Suprapubic skin (tissue), 4 donors: ENCODE results near the gene CFAP77. TPM values are rescaled to one million over a fixed set of nuclear protein-coding genes. Genes with fewer than 3 reads are reported as not detected.
A peak's percentile ranks its signal among the peaks of the same experiment; 100 is the strongest.

Source experiments
- DNase-seq, 2 donors: peaks; one replicate each; pipeline ENCODE4 v3.0.0-alpha.2; 2019; ENCODE audit warnings: low spot score in 2 of 2
- H3K27ac ChIP-seq: fragments of 200-600 bp; sonication (generic); one replicate; pipeline ENCODE4 v1.5.1; 2019
- H3K27me3 ChIP-seq: fragments of 200-600 bp; sonication (generic); one replicate; pipeline ENCODE4 v1.5.1; 2019
- H3K36me3 ChIP-seq: fragments of 200-600 bp; sonication (generic); one replicate; pipeline ENCODE4 v1.5.1; 2019
- H3K4me1 ChIP-seq: fragments of 200-600 bp; sonication (generic); one replicate; pipeline ENCODE4 v1.5.1; 2019
- H3K4me3 ChIP-seq: fragments of 200-600 bp; sonication (generic); one replicate; pipeline ENCODE4 v1.5.1; 2019; ENCODE audit warnings: mild to moderate bottlenecking
- H3K9me3 ChIP-seq: fragments of 200-600 bp; sonication (generic); one replicate; pipeline ENCODE4 v1.5.1; 2019
- EP300 ChIP-seq: sonication (generic); formaldehyde crosslinking; IDR thresholded peaks from one replicate; pipeline ENCODE4 v1.6.1; 2017; ENCODE audit warnings: antibody characterized with exemption
- POLR2A ChIP-seq, 2 donors: fragments of 450-650 bp; IDR thresholded peaks; one replicate each; pipeline ENCODE4 v1.6.1; 2017; ENCODE audit warnings: antibody characterized with exemption in 2 of 2, mild to moderate bottlenecking in 2 of 2, moderate library complexity in 2 of 2
- POLR2AphosphoS5 ChIP-seq, 3 donors: sonication (generic); formaldehyde crosslinking; IDR thresholded peaks; one replicate each; pipeline ENCODE4 v1.6.1; 2017; ENCODE audit warnings: antibody characterized with exemption in 3 of 3
- whole genome bisulfite sequencing: methylation state at CpG from one replicate; pipeline ENCODE4 v1.1.5; 2018; 5-methylcytosine and 5-hydroxymethylcytosine counted together
- total RNA-seq, 4 donors: library from RNA; depleted of rRNA; stranded (reverse); fragments of >200 nt; gene quantifications; one replicate each; pipeline ENCODE4 v1.1.0, GENCODE V29; 2016
- TF ChIP-seq, protein P1 (sequence below), 2 donors: fragments of 200-600 bp in 1 of 2; fragments of 450-650 bp in 1 of 2; sonication (generic) in 1 of 2; IDR thresholded peaks; one replicate each; pipeline ENCODE4 v1.5.1; 2016 to 2019; ENCODE audit warnings: antibody characterized with exemption in 2 of 2, mild to moderate bottlenecking in 1 of 2, moderate library complexity in 1 of 2

CFAP77 gene
- total RNA-seq, 4 donors from 2014 or later: 1.0 TPM; not detected in 3

DNA sequence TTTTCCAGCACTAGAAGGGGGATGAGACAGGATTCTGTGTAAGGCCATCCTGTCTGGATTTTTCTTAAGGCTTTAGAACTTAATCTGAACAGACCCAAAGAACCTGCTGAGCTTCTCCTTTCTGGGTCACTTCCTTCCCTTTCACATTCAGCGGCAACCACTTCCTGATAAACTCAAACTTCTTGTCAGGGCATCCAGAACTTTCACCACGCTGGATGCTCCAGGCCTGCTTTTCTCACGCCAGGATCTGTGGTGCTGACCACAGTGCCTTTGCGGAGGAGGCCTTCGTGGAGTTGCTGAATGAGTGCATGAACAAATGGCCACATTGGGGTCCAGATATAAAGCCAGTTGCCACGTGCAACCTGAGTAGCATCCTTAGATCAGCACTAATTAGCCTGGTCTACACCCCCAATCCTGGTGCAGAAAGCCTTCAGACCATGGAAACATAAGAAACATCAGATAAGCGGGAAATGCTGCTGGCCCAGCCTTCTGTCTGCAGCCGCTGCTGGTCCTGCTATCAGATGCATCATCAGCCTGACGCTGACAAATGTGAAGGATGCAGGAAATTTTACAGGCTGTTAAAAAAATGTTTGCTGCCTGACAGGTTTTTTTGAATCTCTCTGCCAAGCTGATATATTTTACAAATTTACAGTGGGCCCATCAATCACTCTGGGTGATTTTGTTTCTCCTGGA is 97.1 kb downstream of the CFAP77 start:
- 66% methylated on average over 8 of the region's 9 CpGs for WGBS
- no peak for DNase-seq
- Histone ChIP-seq H3K36me3 (no peaks in the 10 kb centered on the region), H3K9me3 (no peaks in the 10 kb centered on the region), H3K27me3 (peaks cover 65% of the 10 kb centered on the region), H3K4me1 (no peaks in the 10 kb centered on the region), H3K27ac (no peak overlapping the region), H3K4me3 (no peak overlapping the region)
- TF ChIP-seq POLR2A (IDR thresholded peaks at IDR 0.05) (no peak), EP300 (no peak), POLR2AphosphoS5 (IDR thresholded peaks at IDR 0.05) (no peak)
- TF ChIP-seq, protein P1, sequence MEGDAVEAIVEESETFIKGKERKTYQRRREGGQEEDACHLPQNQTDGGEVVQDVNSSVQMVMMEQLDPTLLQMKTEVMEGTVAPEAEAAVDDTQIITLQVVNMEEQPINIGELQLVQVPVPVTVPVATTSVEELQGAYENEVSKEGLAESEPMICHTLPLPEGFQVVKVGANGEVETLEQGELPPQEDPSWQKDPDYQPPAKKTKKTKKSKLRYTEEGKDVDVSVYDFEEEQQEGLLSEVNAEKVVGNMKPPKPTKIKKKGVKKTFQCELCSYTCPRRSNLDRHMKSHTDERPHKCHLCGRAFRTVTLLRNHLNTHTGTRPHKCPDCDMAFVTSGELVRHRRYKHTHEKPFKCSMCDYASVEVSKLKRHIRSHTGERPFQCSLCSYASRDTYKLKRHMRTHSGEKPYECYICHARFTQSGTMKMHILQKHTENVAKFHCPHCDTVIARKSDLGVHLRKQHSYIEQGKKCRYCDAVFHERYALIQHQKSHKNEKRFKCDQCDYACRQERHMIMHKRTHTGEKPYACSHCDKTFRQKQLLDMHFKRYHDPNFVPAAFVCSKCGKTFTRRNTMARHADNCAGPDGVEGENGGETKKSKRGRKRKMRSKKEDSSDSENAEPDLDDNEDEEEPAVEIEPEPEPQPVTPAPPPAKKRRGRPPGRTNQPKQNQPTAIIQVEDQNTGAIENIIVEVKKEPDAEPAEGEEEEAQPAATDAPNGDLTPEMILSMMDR (IDR thresholded peaks at IDR 0.05): no peak

GRCh38 chr9:132507670-132508469 is 97.9 kb downstream of the CFAP77 start:
- no peak for TF ChIP-seq POLR2AphosphoS5 (IDR thresholded peaks at IDR 0.05)
- TF ChIP-seq, protein P1 (IDR thresholded peaks at IDR 0.05): peak; percentile 50 to 66
- H3K27me3 ChIP-seq: peaks cover 63% of the 10 kb centered on the region

DNA sequence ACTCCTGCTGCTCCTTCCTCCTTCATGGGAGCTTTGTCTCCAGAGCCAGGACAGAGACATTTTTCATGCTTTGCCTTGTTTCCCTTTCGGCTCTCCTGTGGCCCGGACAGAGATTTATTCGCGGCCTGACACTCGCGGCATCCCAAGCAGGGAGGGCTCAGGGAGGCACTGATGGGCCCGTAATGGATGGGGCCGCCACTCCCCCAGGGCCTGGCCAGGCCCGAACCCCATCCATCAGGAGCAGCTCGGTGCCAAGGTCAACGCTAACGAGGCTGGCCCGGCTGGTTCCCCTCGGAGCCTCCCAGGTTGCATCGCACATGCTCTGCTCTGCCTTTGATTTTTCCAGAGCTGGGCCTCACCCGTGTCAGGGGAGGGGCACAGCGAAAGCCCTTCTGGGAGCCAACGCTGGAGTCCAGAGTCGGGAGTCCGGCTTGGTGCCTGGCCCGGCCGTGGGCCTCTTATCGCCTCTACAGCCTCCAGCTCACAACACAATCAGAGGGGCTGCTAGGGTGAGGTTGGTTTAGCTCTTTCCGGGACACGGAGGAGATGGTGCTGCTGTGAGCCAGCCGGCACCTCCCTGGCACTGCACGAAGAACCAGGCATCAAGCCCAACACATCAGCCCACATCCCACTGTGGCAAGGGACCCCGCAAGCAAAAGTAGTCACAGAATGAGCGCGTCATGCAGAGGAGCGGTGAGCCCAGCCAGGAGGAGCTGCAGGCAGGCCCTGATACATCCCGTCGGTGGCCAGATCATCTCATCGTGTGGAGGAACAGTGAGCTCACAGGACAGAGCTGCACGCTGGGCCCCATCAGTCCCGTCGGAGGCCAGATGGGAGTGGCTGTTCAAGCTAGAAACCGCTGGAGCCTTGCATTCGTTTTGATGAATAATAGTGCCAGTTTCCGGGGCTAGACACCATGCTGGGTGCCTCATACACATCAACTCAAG is 100.2 kb downstream of the CFAP77 start:
- H3K4me3 ChIP-seq: no peak overlapping the region
- H3K36me3 ChIP-seq: no peaks in the 10 kb centered on the region
- H3K27ac ChIP-seq: no peak overlapping the region
- no peak for TF ChIP-seq POLR2A (IDR thresholded peaks at IDR 0.05)
- TF ChIP-seq POLR2AphosphoS5 (IDR thresholded peaks at IDR 0.05): no peak
- TF ChIP-seq EP300: no peak
- TF ChIP-seq, protein P1 (IDR thresholded peaks at IDR 0.05): no peak
- H3K4me1 ChIP-seq: no peaks in the 10 kb centered on the region
- WGBS: 47% methylated on average over 28 of the region's 40 CpGs
- no peaks in the 10 kb centered on the region for H3K9me3 ChIP-seq
- peaks cover 63% of the 10 kb centered on the region for H3K27me3 ChIP-seq
- no peak for DNase-seq

More at GRCh38 chr9:132507670-132508469, 97.9 kb downstream of the CFAP77 start:
- Histone ChIP-seq H3K27ac (no peak overlapping the region), H3K4me3 (no peak overlapping the region), H3K4me1 (no peaks in the 10 kb centered on the region), H3K9me3 (no peaks in the 10 kb centered on the region), H3K36me3 (no peaks in the 10 kb centered on the region)
- DNase-seq: no peak
- 50% methylated on average over 23 of the region's 24 CpGs for WGBS

GRCh38 chr9:132511191-132511999 is 101.4 kb downstream of the CFAP77 start:
- 89% methylated on average over 23 of the region's 25 CpGs for WGBS
- Histone ChIP-seq H3K4me3 (no peak overlapping the region), H3K4me1 (no peaks in the 10 kb centered on the region), H3K27ac (no peak overlapping the region), H3K36me3 (no peaks in the 10 kb centered on the region), H3K27me3 (peaks cover 51% of the 10 kb centered on the region), H3K9me3 (no peaks in the 10 kb centered on the region)
- TF ChIP-seq POLR2A (IDR thresholded peaks at IDR 0.05) (no peak), EP300 (no peak), POLR2AphosphoS5 (IDR thresholded peaks at IDR 0.05) (no peak)
- TF ChIP-seq, protein P1 (IDR thresholded peaks at IDR 0.05): no peak
- DNase-seq: peak in 1 of 2 donors; percentile 28
